ENCODE measurements around the gene LRRC63.

DNA sequence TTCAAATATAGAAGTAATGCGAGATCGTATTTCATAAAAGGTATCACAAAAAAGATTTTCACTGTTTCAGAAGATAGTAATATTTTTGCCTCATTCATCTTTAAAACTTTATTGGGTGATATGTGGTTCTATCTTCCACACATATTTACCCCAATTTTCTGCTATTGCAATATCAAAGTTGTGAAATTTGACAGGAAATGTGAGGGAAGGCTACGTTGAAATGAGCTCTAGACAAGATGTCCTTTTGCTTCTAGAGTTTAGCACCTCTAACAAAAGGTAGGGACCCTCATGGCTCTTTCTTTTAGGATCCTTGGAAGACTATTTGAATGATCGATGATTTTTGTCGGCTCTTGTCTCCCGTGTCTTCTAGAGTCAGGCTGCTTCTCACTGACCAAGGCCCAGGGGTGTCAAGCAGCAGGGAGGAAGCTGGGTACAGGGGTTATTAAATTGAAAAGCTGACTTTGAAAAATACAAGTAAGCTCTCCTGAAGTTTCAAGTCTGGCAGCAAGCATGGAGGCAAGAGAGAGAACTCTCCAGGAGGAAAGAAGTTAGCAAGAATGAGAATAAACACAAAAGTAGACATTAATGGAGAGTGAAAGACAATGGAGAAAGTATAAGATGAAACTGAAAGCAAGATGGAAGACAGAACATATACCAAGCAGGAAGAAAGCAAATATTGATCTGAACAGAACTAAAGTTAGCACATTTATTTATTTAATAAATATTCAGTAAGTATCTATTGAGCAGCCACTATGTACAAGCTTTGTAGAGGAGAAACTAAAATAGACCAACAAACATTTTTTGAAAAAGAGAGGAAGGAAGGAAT lies 101.9 kb downstream of the LRRC63 start:
- TF ChIP-seq ZNF274 (IDR thresholded peaks at IDR 0.05; ENCODE audit: low read depth, low read length) = no peak
- no peak for TF ChIP-seq YY1 (IDR thresholded peaks at IDR 0.05; ENCODE audit: insufficient read depth, insufficient read length)
- no peak for TF ChIP-seq SUZ12 (IDR thresholded peaks at IDR 0.05; ENCODE audit: extremely low read depth, insufficient read depth, insufficient read length)

All from NT2/D1 (cell line).